Hematopoietic multipotent progenitor cell (in vitro differentiated cells): Measurements from ENCODE around the gene ARHGAP30. TPM values are rescaled to one million over a fixed set of nuclear protein-coding genes. Genes with fewer than 3 reads are reported as not detected.
"Not testable (repeated sequence)": the region's sequence is repeated elsewhere in the genome, so short reads cannot be mapped to it uniquely, and the experiment has no call there.

Source experiments
- DNase-seq, 3 donors: peaks; one replicate each; pipeline ENCODE4 v3.0.0-alpha.2; 2011 to 2015; ENCODE audit warnings: low read depth in 2 of 3, low spot score in 2 of 3
- total RNA-seq: library from RNA; depleted of rRNA; stranded (reverse); fragments of >200 nt; gene quantifications from one replicate; pipeline ENCODE4 v1.2.3, GENCODE V29; 2012

ARHGAP30 gene
- total RNA-seq, 1 donor = 94.5 TPM

DNA sequence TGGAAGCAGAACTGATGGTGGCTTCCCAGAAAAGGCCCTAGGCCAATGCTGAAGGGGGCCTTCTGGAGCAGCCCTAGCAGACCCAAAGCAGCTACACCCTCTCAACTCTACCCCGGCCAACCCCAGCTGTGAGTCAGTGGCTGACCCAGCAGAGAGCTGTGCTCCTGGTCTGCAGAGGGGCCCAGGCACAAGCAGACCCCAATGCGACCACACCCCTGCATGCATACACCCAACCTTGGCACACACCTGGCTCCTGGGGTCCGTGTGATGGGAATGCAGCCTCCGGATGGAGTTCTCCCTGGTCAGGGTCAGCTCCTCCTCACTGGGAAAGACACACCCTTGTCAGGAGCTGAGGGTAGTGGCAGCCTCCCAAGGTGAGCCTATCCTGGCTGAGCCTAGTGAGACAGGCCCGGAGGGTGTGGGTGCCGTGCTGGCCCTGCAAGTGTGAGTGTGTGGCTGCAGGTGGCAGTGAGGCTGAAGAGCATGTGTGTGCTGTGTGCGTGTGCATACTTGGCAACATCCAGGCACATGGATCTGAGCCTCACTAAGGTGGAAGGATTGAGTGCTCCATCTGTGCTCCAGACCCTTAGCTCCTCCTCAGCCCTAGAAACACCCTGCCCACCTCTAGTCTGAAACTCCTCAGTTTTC lies 3.9 kb upstream of the ARHGAP30 start:
- peak in 1 of 3 donors; percentile 19 for DNase-seq

DNA sequence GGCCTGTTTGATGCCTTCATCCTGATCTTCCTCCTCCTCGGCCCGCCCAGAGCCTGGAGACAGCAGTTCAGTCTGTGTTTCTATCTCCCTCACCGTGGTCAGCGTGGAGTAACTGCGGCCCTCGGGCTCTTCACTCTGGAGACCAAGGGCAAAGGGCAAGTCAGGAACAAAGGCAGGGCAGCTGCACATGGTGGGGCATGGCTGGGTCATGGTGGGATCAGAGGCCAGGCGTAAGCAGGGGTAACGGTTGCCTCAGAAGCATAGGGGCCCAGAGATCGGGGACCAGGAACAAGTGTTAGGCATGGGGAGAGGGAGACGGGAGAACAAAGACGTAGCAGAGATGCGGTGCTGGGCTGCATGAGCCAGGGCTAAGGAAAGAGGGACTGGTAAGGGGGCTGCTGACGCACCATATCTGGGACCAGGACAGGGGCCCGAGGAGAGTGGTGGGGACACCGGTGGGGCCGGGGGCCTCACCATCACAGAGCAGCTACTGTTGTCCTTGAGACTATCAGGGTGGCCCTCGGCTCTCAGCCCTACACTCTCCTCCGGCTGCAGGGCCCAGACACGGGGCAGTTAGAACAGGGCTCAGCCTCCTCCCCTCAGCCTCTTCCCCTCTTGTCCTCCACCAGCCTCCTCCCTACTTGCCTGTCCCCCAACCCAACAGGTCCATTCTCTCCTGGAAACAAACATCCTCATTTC lies 3.2 kb upstream of the ARHGAP30 start:
- DNase-seq = no peak

DNA sequence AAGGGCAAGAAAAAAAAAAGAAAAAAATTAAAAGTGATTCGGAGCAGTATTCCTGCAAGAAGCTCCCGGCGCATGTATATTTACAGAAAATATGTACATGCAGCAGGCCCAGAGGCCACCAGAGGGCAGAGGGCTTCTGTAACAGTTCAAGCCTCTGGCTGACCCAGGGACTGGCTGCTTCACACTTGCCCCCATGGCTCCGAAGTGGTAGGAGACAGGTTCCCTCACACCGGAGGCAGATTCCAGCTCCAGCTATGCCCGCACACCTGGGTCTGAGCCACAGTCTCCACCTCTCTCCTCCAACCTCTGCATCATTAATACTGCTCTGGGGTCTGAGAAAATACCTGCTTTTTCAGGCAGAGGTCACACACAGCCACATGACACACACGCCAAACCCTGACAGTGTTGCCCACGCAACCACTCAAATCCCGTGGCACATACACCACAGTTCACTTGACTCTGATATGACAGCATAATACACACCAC lies 2.2 kb upstream of the ARHGAP30 start:
- peak in 2 of 3 donors; percentile 65 to 74 for DNase-seq

DNA sequence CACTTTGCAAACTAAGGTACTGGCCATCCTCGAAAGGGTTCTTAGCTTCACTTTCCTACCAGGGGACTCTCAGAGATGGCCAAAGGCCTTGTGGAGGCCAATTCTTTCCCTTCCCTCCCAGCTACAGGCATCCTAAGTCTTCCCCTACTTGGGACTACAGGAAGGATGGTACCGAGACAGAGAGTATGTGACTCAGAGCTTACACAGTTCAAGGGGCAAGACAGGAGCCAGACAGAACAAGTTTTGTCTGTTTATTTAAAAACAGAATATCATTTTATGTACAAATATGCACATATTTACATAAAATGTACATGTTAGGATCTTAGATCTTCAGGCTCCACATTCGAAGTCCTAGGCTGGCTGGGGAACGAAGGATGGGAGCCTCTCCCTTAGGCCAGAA lies 1.1 kb upstream of the ARHGAP30 start:
- DNase-seq = no peak

DNA sequence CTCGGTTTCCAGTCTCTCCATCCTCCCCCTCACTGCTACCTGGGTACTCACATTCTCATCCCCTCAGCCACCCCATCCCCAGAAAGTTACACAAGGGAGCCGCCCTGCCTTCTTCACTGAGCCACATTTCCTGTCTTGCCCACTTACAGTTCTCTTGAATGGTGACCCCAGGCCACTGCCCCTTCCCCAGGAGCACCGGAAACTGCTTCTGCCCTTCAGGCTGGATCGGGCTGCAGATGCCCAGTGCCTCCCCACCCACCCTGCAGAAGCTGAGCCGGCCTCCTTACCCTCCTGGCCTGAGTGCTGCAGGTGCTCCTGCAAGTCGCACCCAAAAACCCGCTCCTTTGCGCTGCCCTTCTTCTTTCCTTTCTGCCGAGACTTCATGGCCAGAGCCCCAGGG lies 450 bp downstream of the ARHGAP30 start:
- DNase-seq = no peak

DNA sequence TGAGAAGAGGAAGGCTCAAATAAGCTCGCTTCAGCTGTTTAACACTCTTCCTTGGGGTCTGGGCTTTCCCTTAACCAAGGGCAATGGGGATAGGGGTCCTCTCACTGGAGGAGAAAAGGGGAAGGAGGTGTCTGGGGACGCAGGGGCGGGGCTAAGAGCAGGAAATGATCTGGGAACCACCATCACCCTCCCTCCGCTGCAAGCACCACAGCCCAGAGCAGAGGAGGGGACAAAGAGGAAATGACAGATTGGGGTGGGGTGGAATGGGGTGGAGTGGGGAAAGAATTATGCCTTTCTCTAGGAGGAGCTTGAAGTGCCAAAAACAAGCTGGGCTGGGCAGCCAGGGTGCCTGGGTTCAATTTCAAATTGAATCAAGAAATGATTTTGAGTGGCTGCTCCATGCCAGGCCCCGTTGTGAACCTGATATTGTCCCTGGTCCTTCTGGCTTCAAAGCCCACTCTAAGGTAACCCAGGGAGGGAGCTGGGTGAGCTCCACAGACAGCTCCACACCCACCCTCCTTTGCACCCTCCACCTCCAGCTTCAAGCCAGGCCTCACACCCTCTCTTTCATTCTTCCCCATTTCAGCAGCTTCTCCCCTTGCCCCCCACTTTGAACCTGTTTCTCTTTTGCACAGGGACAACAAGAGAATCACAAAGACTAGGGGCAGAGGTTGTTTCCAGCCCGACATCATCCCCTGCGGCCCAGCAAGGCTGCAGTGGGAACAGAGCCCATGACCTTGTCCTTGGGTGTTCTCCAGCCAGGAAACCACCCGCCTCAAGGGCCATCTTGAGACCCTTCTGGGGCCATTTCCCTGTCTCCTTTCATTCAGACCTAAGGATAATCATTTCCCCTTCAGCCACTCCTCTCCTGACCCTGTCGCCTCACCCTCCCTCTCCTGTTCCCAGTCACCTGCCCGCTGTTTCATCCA lies 1.1 kb downstream of the ARHGAP30 start:
- peak; percentile 55 to 97 (median 95) for DNase-seq

DNA sequence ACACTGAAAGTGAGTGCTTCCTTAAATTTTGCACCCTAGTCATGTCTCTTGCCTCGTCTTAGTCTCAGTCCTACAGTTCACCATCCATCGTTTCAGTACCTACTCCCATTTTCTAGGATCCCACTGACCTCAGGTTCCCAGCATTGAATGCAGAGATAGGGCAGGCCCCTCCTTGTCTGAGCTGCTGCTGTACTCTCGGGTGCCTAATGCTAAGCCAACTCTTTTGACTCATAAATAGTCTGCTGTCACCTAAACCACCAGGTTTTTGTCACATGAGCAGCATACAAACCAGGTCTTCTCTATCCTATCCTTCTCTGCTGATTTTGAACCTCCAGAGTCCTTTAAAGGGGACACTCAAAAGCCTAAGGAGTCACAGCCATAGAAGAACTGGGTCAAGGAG lies 3.0 kb downstream of the ARHGAP30 start:
- DNase-seq = no peak

DNA sequence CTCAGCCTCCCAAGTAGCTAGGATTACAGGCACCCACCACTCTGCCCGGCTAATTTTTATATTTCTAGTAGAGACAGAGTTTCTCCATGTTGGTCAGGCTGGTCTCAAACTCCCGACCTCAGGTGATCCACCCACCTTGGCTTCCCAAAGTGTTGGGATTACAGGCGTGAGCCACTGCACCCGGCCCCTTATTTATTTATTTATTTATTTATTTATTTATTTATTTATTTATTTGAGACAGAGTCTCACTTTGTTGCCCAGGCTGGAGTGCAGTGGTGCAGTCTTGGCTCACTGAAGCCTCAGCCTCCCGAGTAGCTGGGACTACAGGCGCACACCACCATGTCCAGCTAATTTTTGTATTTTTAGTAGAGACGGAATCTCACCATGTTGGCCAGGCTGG lies 4.0 kb downstream of the ARHGAP30 start:
- not testable (repeated sequence) for DNase-seq

DNA sequence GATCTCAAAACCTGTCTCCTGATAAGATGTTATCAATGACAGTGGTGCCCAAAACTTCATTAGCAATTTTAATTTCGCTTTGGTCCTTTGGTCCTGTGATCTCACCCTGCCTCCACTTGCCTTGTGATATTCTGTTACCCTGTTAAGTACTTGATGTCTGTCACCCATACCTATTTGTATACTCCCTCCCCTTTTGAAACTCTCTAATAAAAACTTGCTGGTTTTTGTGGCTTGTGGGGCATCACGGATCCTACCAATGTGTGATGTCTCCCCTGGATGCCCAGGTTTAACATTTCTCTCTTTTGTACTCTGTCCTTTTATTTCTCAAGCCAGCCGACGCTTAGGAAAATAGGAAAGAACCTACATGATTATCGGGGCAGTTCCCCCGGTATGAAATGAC lies 5.8 kb downstream of the ARHGAP30 start:
- not testable (repeated sequence) for DNase-seq

DNA sequence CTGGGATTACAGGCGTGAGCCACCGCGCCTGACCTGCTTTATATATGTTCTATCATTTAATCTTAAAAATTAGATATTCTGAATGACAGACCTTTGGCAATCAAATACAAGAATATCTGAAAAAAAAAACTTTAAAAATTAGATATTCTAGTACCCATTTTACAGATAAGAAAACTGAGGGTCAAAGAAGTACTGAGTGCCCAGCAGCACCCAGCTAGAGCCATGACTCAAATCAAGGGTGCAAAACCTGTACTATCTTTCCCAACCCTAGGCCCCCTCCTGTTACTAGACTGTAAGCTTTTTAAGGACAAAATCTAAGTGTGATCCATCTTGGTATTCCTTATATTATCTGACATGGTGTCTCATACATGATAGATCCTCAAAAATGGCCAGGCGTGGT lies 8.3 kb downstream of the ARHGAP30 start:
- no peak for DNase-seq

DNA sequence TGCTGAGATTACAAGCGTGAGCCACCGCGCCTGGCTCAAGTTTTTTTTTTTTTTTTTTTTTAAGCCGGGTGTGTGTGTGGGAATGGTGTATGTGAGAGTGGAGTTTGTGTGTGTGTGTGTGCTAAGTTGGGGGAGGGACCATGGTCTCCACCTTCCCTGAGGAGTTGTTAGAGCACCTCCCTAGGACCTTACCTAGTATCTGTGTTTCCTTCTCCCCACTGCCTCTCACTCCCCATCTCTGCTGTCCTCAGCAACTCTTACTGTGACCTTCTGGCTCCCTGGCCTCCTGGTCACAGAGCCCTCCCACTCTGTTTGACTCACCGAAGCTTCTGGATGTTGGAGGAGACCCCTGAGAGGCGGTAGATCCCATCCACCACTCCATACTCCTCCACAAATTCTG lies 10.4 kb downstream of the ARHGAP30 start:
- no peak for DNase-seq

DNA sequence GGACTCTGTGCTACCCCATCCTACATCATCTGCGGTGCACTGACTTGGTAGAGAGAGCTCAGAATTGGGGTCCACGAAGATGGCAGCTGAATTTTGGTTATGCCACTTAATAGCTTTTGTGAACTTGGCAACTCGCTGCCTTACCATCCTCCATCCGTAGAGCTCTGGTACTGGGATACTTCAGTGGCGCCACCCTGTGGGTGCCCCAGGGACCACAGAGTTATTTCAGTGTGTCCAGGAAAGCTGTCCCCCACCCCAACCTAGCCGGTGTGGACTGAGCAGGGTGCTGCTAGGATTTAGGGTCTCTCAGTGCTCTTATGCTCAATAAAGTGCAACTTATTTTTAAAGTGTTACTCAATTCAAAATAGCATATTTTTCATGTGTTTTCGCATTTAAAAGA lies 14.9 kb downstream of the ARHGAP30 start:
- DNase-seq = no peak

DNA sequence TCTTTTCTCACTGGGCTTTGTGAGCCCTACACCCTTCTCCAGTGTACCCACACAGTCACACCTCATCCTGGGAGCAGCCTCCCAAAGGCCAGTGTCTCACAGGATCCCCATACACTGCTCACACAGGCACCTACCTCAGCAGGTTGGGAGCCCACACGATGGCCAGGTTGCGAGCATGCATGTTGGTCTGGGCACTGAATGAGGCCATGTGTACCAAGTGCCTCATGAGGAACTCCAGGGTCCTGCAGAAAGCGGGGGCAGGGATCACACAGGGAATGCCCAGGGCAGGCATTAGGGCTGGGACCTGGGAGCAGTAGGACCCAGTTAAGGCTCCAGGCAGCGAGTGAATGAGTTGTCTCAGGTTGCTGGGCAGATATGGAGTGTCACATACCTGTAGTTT lies 15.5 kb downstream of the ARHGAP30 start:
- DNase-seq = no peak

DNA sequence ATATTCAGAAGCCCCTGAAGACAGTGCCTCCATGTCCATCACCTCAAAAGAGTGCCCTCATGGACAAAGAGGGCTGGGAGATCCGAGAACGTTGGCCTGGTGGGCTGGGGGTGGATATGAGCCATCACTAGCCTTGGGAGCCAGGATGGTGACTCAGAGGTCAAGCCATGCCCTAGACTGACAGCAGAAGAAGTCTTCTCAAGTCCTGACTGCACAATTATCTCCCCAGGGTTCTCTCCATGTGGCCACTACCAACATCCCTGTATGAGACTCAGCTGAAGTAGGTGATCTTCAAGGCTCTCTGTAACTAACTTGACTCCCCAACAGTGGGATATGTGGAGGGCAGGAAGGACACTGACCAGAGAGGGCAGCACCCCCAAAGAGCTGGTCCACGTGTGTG lies 16.8 kb downstream of the ARHGAP30 start:
- DNase-seq = no peak

DNA sequence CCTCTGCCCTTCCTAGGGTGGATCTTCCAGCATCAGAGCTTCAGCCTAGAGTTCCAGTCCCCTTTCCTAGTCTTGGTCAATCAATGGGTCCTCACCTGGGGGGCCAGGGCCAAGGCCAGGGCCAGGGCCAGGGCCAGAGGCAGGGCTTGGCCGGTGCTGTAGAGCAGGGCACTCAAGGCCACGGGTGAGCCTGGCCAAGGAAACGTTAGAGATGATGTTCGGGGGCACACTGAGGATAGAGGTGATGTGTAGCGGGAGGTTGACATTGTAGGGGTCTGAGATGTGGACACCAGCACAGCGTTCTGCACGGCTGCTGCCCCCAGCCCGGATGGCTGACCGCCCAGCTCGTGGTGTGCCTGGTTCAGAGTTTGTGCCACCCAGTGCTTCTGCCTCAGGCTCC lies 18.5 kb downstream of the ARHGAP30 start:
- DNase-seq = no peak

DNA sequence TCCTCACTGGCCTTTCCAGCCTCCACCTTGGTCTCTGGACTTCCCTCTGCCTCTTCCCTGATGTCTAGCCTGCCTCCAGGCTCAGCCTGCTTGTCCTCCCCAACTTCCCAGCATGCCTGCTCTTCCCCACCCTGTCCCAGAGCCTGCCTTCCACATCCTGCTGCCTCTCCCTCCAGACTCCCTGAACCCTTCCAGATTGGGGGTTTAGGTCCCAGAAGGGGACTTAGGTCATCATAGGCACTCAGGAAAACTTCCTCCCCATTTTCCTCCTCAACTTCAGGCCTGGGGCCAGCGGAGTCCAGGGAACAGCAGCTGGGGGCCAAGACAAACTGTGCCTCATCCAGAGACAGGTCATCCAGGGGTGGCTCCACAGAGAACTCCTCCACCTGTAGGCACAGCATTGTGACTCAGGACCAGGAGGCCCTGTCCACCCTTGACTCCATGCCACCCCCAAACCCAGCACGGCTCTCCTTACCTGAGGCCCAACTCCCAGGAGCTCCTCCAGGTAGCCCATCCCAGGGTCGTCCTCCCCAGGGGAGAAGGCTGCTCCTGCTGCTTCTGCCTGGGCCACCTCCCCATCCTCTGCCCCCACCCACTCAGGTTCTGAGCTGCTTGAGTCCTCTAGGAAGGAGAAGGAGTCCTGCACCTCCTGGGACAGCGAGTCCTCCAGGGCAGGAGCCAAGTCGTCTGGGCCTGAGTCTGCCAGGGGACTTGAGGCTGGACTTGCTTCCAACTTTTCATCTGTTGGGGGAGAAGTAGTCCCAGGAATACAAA lies 20.6 kb downstream of the ARHGAP30 start:
- no peak for DNase-seq

DNA sequence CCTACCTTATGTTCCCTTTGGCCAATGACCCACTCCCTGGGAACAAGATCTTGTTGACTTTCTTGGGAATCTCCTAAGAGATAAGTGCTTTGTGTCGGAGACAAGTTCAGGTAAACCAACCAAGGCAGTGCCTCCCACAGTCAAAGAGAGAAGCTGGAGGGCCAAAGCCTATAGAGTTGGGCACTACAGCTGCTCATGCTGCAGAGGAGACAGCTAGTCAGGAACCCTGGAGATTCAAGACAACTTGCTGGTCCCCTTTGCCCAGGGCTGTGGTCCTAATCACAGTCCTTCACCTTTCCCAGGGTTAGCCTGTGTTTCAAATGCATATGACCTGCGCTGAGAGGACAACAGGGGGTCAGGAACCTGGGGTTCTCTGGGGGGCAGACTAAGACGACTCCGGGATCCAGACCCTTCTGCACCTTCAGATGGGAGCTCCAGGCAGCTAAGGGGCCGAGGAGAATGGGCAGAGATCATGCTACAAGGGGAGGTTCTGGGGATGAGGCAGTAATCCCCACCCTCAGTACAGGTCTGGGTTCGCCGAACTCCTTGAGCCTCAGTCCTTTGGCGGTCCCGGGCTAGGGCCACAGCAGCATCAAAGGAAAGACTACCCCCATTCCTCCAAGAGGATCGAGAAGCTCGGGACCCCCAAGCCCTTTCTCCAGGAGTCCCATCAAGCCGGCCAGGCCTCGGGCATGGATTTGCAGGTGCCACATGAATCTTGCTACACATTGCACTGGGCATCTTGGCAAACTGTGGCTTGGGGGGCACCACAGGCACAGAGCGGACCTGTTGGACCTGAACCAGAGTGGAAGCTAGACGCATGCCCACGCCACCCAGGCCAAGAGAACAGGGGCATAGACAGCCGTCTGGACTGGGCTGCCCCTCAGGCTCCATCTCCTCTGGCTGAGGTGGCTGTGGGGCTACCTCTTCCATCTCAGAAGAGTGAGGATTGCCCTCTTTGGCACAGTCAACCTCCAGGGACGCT lies 22.0 kb downstream of the ARHGAP30 start:
- DNase-seq = no peak

DNA sequence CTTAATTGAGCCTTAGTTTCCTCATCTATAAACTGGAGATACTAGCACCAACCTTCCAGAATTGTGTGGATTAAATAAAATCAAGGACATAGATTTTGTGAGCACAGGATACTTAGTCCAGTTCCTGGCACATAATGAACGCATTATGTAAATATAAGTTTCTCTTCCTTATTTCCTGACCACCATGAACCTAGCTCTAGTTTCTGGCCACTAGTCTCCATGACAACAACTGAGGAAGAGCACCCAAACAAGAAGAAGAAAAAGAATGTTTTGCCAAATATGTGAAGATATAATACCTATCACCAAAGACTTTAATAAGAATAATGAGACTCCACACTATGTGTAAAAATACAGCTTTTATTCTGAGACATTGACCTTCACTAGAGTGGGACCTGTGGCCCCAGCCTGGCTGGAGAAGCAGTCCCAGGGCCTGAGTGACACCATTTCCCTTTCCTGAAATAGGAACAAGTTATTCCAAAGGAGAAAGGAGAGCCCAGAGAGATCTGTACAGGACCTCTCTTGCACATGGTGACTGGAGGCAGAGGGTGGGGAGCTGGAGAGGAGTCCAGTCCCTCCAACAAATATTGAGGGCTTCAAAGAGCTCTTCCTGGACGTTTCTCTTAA lies 23.0 kb downstream of the ARHGAP30 start:
- DNase-seq = peak in 2 of 3 donors; percentile 27 to 41
